ENCODE data around the gene GPM6B. TPM values are rescaled to one million over a fixed set of nuclear protein-coding genes. Genes with fewer than 3 reads are reported as not detected.
"Not testable (repeated sequence)": the region's sequence is repeated elsewhere in the genome, so short reads cannot be mapped to it uniquely, and the experiment has no call there.

The GPM6B gene
- total RNA-seq, 2 experiments from 2014 or later: not detected

GRCh38 chrX:13726583-13726982, 90.3 kb downstream of the GPM6B start:
- DNase-seq, H3K27me3 Mint-ChIP-seq, H3K4me3 Mint-ChIP-seq, POLR2A ChIA-PET: not testable (repeated sequence)
- Mint-ChIP-seq H3K4me1 (peaks cover 68% of the 10 kb centered on the region), H3K36me3 (ENCODE audit: low read depth) (peaks cover 80% of the 10 kb centered on the region), H3K27ac (peak overlapping the region; percentile 82), H3K9me3 (peaks cover 12% of the 10 kb centered on the region)
- CTCF ChIA-PET: interaction anchor here (0.8 to 2.3 kb wide), 2 partner anchors 8 to 15 kb away, joined by 3 to 10 read pairs; partner anchors contain the start of genes OFD1 and TRAPPC2

GRCh38 chrX:13724878-13725277, 92.0 kb downstream of the GPM6B start:
- peak; percentile 56 for DNase-seq
- Mint-ChIP-seq H3K4me3 (peak overlapping the region; percentile 27), H3K27ac (peak overlapping the region; percentile 82), H3K4me1 (peaks cover 62% of the 10 kb centered on the region), H3K36me3 (ENCODE audit: low read depth) (peaks cover 74% of the 10 kb centered on the region), H3K9me3 (peaks cover 12% of the 10 kb centered on the region)
- POLR2A ChIA-PET, H3K27me3 Mint-ChIP-seq: not testable (repeated sequence)
- CTCF ChIA-PET: interaction anchor here (1.3 to 2.3 kb wide), 4 partner anchors 9 to 36 kb away, joined by 3 to 10 read pairs (median 4); partner anchors contain the start of genes OFD1, RAB9A and TRAPPC2

DNA sequence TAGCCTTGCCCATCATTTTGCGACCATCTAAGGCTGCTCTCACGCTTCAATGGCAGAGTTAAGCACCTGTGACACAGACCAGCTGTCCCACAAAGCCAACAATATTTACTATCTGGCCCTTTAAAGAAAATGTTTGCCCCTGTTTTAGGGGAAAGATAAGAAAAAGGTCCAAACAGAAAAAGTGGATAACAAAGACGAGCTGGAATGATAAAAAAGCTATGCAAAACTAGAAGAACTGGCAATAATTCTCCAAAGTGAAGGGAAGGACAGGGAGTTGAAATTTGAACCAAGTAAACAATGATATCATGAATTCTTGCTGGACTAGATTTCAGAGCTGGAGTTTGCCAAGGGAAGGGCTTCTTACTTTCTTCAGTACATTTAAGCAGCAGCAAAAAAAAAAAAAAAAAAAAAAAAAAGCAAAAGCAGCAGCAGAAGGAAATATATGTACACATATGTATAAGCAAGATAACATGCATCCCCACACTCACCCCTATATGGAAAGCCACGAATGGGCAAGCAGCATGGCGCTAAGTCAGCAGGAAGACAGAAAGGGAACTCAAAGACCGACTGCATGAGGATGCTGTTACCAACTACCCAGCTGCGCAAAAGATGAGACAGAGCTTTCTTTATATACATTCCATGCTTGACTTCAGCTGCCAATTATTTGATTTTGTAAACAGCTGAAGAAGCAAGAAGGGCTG, 94.9 kb downstream of the GPM6B start:
- peaks cover 65% of the 10 kb centered on the region for H3K4me1 Mint-ChIP-seq
- POLR2A ChIA-PET: no interaction called here
- CTCF ChIA-PET: no interaction called here

GRCh38 chrX:13721371-13721770, 95.5 kb downstream of the GPM6B start:
- H3K4me1 Mint-ChIP-seq: peaks cover 62% of the 10 kb centered on the region
- no peaks in the 10 kb centered on the region for H3K27me3 Mint-ChIP-seq
- DNase-seq: no peak
- H3K27ac Mint-ChIP-seq: no peak overlapping the region
- peaks cover 2% of the 10 kb centered on the region for H3K9me3 Mint-ChIP-seq
- H3K4me3 Mint-ChIP-seq: no peak overlapping the region
- POLR2A ChIA-PET: no interaction called here
- peaks cover 59% of the 10 kb centered on the region for H3K36me3 Mint-ChIP-seq (ENCODE audit: low read depth)
- CTCF ChIA-PET: no interaction called here

More for the DNA sequence above, 94.9 kb downstream of the GPM6B start:
- H3K27me3 Mint-ChIP-seq: no peaks in the 10 kb centered on the region
- no peak for DNase-seq
- H3K9me3 Mint-ChIP-seq: peaks cover 6% of the 10 kb centered on the region
- H3K4me3 Mint-ChIP-seq: no peak overlapping the region
- H3K36me3 Mint-ChIP-seq (ENCODE audit: low read depth): peaks cover 61% of the 10 kb centered on the region
- no peak overlapping the region for H3K27ac Mint-ChIP-seq

Other genes starting within 250 kb of the GPM6B start
- gene EGFL6, start 247.5 kb downstream of the GPM6B start, total RNA-seq: 1 to 10 TPM; 1.7 to 2.0 TPM
- gene TCEANC, start 164.0 kb downstream of the GPM6B start, total RNA-seq: 1 to 10 TPM; 6.9 to 8.3 TPM
- 10 to 100 TPM in 1 of 2 experiments, 1 to 10 TPM in 1; 9.1 to 10.9 TPM for gene RAB9A, start 128.0 kb downstream of the GPM6B start, total RNA-seq
- 10 to 100 TPM; 20.2 to 22.2 TPM for gene TRAPPC2, start 82.5 kb downstream of the GPM6B start, total RNA-seq
- gene OFD1, start 82.3 kb downstream of the GPM6B start, total RNA-seq: 10 to 100 TPM; 32.5 to 35.0 TPM
- gene GEMIN8, start 212.8 kb upstream of the GPM6B start, total RNA-seq: 10 to 100 TPM; 17.4 to 17.5 TPM